HG02759 (cell line): Measurements from ENCODE around the gene MCM8.
"Not testable (repeated sequence)": the region's sequence is repeated elsewhere in the genome, so short reads cannot be mapped to it uniquely, and the experiment has no call there.

Experiments
- ATAC-seq: cut with Tn5 transposase; IDR thresholded peaks from one replicate; pipeline ENCODE4 v1.9.1; 2021; ENCODE audit warnings: mild to moderate bottlenecking, moderate library complexity; ENCODE audit not compliant: unreplicated experiment

Gene MCM8

DNA sequence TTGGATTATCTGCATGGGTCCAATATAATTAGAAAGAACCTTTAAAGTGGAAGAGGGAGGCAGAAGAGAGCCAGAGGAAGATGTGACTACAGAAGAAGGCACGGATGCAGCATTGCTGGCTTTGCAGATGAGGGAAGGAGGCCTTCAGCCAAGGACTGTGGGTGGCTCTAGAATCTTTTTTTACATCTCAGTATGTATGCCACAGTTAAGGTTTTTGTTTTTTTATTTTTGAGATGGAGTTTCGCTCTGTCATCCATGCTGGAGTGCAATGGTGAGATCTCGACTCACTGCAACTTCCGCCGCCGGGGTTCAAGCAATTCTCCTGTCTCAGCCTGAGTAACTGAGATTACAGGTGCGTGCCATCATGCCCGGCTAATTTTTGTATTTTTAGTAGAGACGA is 49.3 kb downstream of the MCM8 start:
- no peak for ATAC-seq

DNA sequence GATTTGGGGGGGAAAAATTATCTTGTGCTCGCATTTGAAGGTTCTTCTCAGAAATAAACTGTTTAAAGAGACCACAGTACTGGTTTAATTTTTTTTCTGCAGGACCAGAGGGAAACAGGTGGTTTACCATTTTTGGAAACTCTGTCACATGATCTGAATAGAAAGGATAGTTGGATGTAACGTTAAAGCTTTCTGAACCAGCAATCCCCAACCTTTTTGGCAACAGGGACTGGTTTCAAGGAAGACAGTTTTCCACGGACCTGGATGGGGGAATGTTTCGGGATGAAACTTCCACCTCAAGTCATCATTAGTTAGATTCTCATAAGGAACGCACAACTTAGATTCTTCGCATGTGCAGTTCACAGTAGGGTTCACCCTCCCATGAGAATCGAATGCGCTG is 50.4 kb downstream of the MCM8 start:
- no peak for ATAC-seq

DNA sequence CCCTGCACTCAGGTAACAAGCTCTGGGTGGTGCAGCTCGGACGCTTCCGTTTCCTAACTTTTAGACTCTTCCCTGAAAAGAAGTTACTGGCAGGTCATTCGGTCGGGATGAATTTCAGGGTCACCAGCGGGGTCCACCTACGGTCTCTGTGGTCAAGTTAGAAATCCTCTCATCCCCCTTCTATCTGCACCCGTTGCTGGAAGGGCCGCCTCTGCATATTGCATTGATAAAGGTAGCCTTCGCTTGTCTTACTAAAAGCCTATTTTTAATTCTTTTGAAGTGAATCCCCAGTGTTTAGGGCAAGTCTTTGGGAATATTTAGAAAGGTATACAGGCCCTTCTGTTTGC is 56.1 kb downstream of the MCM8 start:
- ATAC-seq, result no peak

DNA sequence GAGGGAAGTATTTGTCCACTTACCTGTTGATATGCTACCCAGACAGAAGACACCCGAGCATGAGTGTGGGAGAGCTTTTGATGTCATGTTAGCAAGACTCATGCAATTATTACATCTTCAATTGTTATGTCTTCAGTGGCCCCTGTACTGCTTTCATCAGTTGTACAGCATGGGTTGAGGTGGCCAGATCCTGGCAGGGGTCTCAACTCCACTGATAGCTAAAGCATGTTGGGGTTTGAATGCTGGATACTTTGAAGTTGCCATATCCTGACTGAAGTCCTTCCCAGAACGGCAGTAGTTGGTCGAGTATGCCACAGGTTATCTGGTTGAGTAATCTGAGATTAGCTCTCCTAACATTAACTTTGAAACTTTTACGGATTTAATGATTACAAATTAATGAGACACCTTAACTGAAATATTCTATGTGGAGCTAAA is 56.7 kb downstream of the MCM8 start:
- no peak for ATAC-seq

DNA sequence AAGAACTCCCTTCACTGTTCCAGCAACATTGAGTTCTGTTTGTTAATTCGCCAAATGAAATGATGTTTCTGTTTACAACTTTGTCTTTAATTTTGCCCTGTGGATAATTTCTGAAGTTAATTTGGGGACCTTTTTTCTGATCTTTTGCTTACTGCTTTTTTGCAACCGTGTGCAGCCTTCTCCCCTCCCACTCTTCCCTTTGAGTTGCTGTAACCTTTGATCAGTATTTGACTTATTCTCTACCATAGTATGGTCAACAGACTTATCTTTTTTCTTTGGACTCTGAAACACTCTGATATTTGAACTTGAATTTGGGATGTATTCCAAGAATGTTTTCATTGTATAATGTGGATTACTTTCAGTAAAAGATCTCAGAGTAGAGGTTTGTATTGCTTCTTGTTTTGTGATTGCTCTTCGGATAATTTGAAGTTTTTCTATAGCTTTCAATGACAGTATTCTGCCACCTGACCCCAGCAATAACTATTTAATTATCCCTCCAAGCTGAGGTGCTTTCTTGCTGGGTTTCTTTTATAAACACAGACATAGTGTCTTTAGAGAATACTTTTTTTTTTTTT is 57.2 kb downstream of the MCM8 start:
- ATAC-seq, result no peak

DNA sequence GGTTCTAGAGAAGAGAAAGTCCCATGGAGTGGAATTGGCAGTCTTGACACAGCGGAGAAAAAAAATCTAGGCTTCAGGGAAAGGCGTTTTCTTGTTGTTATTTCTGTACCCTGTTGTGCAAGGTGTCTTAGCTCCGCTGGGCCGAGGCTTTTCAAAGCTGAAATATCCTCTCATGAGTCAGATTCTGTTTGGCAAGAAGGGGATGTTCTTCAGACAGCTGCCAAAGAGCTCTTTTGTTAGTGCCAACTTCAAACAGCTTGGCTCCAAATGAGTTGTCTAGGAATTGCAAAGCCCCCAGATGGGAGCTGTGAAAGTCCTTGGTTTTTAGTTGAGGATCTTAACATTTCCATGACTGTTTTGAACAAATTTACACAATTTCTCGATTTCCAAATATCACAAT is 57.8 kb downstream of the MCM8 start:
- ATAC-seq, result no peak

DNA sequence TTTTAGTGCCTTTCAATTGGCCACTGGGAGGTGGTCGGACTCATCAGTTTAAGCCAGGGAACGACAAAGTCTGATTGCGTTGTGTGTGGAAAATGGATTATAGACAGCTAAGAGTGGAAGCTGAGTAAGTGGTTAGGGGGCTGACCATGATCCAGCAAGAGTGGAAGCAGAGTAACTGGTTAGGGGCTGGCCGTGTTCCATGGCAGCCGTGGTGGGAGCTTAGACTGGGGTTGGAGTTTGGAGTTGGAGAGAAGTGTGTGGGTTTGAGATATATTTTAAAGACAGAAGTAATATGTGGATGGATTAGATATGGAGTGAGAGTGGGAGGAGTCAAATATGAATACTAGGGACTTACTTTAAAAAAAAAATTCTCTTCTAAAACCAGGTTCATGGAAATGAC is 61.7 kb downstream of the MCM8 start:
- ATAC-seq, result no peak

DNA sequence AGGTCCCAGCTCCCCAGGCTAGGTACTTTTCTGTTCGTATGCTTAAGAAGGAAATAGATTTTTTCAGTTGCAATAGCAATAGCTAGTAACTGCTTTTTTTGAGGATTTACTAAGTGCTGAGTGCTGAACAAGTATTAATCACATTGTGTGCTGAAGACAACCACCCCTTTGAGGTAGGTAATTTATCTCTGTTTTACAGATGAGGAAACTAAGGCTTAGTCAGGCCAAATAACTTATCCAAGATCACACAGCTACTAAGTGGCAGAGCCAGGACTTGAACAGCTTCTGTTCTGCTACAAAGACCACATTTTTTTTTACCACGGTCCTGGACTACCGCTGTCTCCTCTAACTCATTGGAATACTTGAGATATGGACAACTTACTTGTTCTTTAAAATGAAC is 63.6 kb downstream of the MCM8 start:
- no peak for ATAC-seq

DNA sequence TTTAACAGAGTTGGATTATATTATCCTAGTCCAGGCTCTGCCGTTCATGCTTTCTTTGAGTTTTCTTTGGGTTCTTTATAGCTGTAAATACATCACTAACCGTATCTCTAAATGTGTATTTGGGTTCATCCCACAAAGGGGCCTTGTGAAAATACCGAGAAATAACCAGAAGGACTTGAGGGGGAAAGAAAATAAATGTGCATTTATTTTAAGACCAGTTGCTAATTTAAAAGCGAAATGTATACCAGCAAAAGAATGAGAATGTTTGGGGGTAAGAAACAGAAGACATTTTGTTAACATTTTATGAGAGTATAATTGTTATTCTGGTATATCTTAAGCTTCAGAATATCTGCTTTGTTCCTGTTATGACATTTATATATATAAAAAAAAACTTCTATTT is 64.5 kb downstream of the MCM8 start:
- ATAC-seq, result no peak

DNA sequence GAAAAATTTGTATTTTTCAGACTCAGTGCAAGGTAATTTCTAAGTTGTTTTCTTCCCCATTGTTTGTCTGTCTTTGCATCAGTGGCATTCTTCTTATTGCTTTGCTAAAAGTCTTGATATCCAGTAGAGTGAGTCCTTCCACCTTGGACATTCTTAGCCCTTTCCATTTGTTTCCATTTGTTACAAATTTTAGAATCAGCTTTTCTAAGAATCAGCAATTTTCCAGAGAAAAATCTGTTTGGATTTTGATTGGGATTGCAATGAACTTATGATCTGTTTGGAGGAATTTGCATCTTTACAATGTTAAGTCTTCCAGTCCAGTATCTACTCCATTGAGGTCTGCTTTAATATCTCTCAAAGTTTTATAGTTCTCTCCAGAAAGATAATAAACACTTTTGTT is 67.0 kb downstream of the MCM8 start:
- no peak for ATAC-seq

DNA sequence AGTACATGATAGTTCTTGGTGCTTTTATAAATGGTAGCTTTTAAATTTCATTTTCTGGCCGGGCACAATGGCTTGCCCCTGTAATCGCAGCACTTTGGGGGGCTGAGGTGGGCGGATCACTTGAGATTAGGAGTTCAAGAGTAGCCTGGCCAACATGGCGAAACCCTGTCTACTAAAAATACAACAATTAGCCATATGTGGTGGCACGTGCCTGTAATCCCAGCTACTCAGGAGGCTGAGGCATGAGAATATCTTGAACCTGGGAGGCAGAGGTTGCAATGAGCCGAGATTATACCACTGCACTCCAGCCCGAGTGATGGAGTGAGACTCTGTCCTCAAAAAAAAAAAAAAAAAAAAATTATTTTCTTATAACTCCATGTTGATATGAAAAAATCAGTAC is 67.4 kb downstream of the MCM8 start:
- ATAC-seq, result no peak

DNA sequence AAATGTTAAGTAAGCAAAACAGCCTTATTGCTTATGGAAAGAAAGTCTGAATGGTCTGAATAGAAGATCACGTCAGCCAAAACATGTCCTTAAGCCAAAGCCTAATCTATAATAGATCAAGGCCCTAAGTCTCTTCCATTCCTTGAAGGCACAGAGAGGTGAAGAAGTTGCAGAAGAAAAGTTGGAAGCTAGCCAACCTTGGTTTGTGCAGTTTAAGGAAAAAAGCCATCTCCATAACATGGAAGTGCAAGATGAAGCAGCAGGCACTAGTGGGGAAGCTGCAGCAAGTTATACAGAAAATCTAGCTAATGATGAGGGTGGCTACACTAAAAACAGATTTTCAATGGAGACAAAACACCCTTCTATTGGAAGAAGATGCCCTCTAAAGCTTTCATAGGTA is 74.3 kb downstream of the MCM8 start:
- ATAC-seq, result no peak

DNA sequence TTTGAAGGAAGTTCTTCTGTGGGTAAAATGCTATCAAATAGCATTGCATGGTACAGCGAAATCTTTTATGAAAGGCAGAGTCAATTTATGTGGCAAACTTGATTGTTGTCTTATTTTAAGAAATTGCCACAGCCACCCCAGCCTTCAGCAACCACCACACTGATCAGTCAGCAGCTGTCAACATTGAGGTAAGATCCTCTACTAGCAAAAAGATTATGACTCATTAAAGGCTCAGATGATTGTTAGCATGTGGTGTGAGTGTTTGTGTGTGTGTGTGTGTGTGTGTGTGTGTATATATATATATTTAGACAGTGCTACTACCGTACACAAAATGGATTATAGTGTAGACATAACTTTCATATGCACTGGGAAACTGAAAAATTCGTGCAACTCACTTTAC is 75.6 kb downstream of the MCM8 start:
- no peak for ATAC-seq

DNA sequence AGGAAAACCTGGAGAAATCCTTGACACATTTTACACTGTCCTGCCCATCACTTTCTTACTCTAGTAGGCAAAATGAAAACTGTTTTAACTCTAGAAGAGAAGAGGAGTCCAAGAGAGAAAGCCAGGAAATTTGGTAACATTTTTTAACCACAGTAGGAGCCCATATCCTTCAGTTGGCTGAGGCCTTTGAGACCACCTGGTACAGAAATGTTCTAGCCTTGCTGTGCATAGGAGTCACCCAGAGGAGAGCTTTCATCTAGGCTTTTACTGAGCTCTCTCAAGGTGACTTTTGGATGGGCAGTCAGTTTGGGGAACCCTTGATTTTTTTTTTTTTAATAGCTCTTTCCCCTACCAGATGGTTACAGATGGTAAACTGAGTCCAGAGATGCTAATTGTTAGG is 78.4 kb downstream of the MCM8 start:
- ATAC-seq, result no peak

DNA sequence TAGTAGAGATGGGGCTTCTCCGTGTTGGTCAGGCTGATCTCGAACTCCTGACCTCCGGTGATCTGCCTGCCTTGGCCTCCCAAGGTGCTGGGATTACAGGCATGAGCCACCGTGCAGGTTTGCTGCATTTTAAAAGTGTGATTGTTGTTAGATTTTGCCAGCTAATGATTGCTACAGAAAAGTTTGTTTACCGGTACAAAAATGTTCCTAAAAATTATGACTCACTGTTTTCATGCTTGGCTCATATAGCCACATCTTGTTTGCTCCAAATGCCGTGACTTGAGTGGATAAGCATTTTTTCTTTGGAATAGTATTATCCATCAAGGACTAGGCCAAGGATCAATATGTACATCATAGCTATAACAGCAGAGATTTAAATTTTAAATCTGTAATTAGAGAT is 79.1 kb downstream of the MCM8 start:
- no peak for ATAC-seq

DNA sequence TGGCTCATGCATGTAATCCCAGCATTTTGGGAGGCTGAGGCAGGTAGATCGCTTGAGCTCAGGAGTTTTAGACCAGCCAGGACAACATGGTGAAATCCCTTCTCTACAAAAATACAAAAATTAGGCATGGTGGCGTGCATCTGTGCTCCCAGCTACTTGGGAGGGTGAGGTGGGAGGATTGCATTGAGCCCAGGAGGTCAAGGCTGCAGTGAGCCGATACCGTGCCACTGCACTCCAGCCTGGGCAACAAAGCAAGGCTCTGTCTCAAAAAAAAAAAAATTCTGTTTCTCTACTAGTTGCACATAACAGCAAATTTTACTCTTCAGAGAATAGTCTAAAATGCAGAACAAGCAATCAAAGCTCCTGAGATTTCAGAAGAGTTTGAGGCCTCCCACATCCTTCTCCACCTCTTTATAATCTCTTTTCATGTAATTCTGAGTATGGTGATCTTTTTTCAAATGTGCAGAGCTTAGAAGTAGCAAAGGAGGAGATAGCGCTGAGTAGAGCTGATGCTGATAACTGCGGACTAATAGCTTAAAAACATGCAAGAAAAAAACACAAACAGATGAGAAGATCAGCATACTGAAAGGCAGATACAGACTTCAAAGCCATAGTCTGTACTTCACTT is 80.1 kb downstream of the MCM8 start:
- no peak for ATAC-seq

DNA sequence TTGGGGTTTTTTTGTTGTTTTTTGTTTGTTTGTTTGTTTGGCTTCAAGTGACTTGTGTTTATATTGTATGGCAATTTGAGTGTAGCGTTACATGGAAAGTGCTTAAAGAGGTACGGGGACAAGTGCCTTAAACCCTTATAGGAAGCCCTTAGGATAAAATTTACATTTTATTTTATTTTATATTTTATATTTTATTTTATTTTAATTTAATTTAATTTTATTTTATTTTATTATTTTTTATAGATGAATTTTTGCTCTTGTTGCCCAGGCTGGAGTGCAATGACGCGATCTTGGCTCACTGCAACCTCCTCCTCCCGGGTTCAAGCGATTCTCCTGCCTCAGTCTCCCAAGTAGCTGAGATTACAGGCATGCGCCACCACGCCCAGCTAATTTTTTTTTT is 82.5 kb downstream of the MCM8 start:
- not testable (repeated sequence) for ATAC-seq

DNA sequence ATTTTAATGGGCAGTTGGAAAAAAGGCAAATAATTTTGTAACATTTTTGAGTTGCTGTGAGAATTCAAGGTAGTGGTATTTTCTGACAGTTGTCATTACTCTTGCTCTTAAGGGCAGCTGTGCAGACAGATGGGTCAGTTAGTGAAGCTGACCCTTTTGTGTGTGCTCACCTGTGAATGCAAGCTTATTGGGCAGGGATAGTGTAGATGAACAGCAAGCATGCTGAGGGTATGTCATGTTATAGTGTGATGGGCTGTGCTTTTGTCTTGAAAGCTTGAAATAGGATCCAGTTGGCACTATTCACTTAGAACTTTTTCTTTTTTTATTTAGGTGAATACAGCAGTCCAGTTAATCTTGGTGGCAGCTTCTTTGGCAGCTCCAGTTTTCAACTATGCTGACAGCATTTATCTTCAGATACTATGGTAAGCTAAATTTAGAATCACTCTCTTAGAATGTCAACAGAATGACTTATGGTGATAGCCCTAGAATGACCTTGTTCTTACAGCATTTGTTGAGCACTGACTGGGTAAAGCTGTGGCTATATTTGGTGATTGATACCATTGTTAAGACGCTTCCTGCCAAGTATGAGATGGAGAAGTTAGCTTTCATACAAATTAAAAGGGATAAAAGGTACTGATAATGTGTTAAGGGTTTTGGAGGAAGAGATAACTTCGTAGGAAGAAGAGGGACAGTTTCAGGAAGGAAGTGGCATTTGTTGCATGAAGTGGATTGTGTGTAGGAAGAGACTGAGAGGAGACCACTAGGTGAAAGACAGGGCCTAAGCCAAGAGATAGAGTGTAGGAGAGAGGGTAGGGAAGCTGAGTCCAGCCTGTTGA is 83.9 kb downstream of the MCM8 start:
- no peak for ATAC-seq

DNA sequence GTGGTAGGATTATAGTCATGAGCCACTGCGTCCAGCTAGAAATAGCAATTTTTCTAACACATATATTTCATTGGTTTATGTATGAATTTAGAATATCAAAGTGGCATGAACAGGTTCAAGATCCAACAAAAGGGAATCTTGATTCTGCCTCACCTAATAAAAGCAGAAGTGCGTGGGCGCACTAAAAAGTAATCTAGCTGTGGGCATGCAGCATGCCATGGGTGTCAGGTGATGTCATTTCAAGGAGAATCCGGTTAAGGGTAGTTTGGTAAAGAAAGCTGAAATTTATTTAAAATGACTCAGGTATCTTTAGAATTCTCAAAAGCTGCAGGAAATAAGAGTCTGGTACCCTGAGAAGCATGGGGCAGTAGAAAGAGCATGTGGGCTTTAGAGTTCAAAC is 85.8 kb downstream of the MCM8 start:
- no peak for ATAC-seq

DNA sequence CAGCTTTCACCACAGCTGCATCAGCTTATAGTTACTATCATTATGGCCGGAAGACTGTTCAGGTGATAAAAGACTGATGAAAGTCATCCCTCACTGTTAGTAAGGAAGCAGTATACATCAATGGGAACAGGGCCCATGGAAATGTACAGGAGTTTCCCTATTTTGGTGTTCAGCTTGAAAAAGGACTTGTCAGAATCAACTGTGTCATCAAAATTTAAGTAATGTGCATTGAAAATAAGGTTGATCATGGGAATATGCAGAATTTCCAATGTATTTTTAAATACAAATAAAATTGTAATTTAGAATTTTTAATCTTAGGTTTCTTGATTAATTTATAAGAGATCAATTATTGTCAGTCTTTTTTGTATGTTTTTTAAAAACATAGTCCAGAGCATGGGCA is 86.6 kb downstream of the MCM8 start:
- ATAC-seq, result no peak

DNA sequence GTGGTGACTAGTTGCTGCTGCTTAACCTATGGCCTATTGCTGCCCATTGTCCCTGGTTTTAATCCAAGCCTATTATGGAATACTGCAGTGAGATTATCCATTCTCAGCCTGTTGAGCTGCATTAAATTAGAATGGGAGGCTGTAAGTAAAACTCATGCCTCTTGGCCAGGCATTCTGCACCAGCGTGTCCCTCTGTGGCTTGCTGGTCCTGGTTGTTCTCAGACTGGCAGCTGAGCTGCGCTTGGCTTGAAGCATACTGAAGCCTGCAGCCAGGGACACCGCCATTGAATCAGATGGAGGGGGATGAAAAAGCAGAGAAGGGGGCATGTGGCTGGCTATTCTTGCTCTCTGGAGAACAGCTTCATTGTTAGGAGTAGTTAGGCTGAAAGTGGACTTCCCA is 87.8 kb downstream of the MCM8 start:
- no peak for ATAC-seq

DNA sequence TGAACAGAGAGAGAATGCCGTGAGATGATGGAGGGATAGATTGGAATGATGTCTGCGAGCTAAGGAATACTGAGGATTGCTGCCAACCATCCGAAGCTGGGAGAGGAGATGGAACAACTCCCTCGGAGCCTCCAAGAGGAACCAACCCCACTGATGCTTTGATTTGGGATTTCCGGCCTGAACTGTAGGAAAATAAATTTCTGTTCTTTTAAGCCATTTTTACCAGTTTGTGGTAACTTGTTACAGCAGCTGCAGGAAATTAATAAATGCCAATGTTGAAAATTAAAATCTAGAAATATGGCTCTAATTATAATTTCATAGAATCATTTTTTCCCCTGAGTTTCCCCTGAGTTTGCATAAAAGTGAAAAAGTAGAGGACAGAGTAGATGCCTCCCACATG is 89.3 kb downstream of the MCM8 start:
- no peak for ATAC-seq

DNA sequence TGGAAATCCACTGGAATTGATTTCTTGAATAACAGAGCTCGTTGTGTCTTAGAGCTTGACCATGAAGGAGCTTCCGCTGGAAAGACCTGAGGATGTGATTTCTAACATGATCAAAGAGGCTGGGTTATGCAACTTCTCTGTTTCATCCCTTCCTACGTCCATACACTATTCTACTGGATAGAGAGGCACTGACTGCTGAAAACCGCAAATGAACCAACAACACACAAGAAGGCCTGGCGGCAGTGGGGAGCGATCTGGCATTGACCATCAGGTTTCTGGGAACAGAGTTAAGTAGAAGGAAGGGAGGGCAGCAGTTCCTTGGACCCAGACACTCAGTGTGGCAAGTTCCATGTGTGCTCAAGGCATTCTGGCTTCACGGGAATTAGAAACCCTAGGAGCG is 90.1 kb downstream of the MCM8 start:
- no peak for ATAC-seq
